ENCODE data around the gene AUTS2. TPM values are rescaled to one million over a fixed set of nuclear protein-coding genes. Genes with fewer than 3 reads are reported as not detected.
A peak's percentile ranks its signal among the peaks of the same experiment; 100 is the strongest.
"Not testable (repeated sequence)": the region's sequence is repeated elsewhere in the genome, so short reads cannot be mapped to it uniquely, and the experiment has no call there.

Gene AUTS2
- total RNA-seq, 2 donors from 2014 or later: 43.4 to 52.9 TPM

- intact Hi-C loops (cut with DNase I): no loop called here
- DNase-seq (ENCODE audit: low spot score): no peak
Observed at GRCh38 chr7:69762821-69763352, 164.6 kb downstream of the AUTS2 start.

- DNase-seq (ENCODE audit: low spot score): no peak
- intact Hi-C loops (cut with DNase I): no loop called here
Observed at GRCh38 chr7:69763513-69763912, 165.2 kb downstream of the AUTS2 start.

GRCh38 chr7:69764147-69764546 lies 165.9 kb downstream of the AUTS2 start:
- intact Hi-C loops (cut with DNase I): no loop called here
- no peak for DNase-seq (ENCODE audit: low spot score)

- intact Hi-C loops (cut with DNase I): no loop called here
- no peak for DNase-seq (ENCODE audit: low spot score)
Observed at GRCh38 chr7:69764681-69765080, 166.4 kb downstream of the AUTS2 start.

- DNase-seq (ENCODE audit: low spot score): no peak
- intact Hi-C loops (cut with DNase I): no loop called here
Observed at GRCh38 chr7:69765879-69766278, 167.6 kb downstream of the AUTS2 start.

GRCh38 chr7:69768986-69769595 lies 170.8 kb downstream of the AUTS2 start:
- intact Hi-C loops (cut with DNase I): no loop called here
- no peak for DNase-seq (ENCODE audit: low spot score)

GRCh38 chr7:69769826-69770225 lies 171.6 kb downstream of the AUTS2 start:
- intact Hi-C loops (cut with DNase I): no loop called here
- DNase-seq (ENCODE audit: low spot score): no peak

GRCh38 chr7:69770613-69771012 lies 172.3 kb downstream of the AUTS2 start:
- no peak for DNase-seq (ENCODE audit: low spot score)
- intact Hi-C loops (cut with DNase I): no loop called here

- intact Hi-C loops (cut with DNase I): no loop called here
- DNase-seq (ENCODE audit: low spot score): no peak
Observed at GRCh38 chr7:69772718-69773436, 174.6 kb downstream of the AUTS2 start.

GRCh38 chr7:69773535-69774225 lies 175.4 kb downstream of the AUTS2 start:
- intact Hi-C loops (cut with DNase I): no loop called here
- DNase-seq (ENCODE audit: low spot score): no peak

- intact Hi-C loops (cut with DNase I): no loop called here
- DNase-seq (ENCODE audit: low spot score): peak; percentile 82
Observed at GRCh38 chr7:69775231-69775771, 177.0 kb downstream of the AUTS2 start.

- no peak for DNase-seq (ENCODE audit: low spot score)
- intact Hi-C loops (cut with DNase I): no loop called here
Observed at GRCh38 chr7:69776611-69777010, 178.3 kb downstream of the AUTS2 start.

- intact Hi-C loops (cut with DNase I): no loop called here
- no peak for DNase-seq (ENCODE audit: low spot score)
Observed at GRCh38 chr7:69778138-69778537, 179.9 kb downstream of the AUTS2 start.

- intact Hi-C loops (cut with DNase I): no loop called here
- no peak for DNase-seq (ENCODE audit: low spot score)
Observed at GRCh38 chr7:69780379-69780778, 182.1 kb downstream of the AUTS2 start.

- intact Hi-C loops (cut with DNase I): no loop called here
- DNase-seq (ENCODE audit: low spot score): peak; percentile 81
Observed at GRCh38 chr7:69781412-69781846, 183.2 kb downstream of the AUTS2 start.

GRCh38 chr7:69782917-69783684 lies 184.8 kb downstream of the AUTS2 start:
- intact Hi-C loops (cut with DNase I): no loop called here
- no peak for DNase-seq (ENCODE audit: low spot score)

- intact Hi-C loops (cut with DNase I): not testable (repeated sequence)
Observed at GRCh38 chr7:69786130-69786529, 187.9 kb downstream of the AUTS2 start.

GRCh38 chr7:69786730-69787395 lies 188.6 kb downstream of the AUTS2 start:
- intact Hi-C loops (cut with DNase I): no loop called here

More at GRCh38 chr7:69786130-69786529, 187.9 kb downstream of the AUTS2 start:
- DNase-seq (ENCODE audit: low spot score): not testable (repeated sequence)

More at GRCh38 chr7:69786730-69787395, 188.6 kb downstream of the AUTS2 start:
- DNase-seq (ENCODE audit: low spot score): no peak

All from posterior vena cava (tissue), 2 donors.